Measurements from ENCODE around the gene TMEM69. TPM values are rescaled to one million over a fixed set of nuclear protein-coding genes. Genes with fewer than 3 reads are reported as not detected.

The TMEM69 gene
- polyA plus RNA-seq, 2 of the 4 experiments (the other 2 are of a cell fraction) = 22.7 to 50.8 TPM

GRCh38 chr1:45677751-45678245 lies 10.2 kb upstream of the TMEM69 start:
- ChIA-PET POLR2A (interaction anchor here (1.0 kb wide), 1 partner anchor 8 kb away, joined by 3 read pairs; the partner anchor contains the start of gene GPBP1L1), CTCF (no interaction called here)
- Histone ChIP-seq H3K27ac (no peak overlapping the region), H3K4me1 (peaks cover 62% of the 10 kb centered on the region), H3K4me3 (no peak overlapping the region), H3K4me2 (no peak overlapping the region), H3K9me3 (no peaks in the 10 kb centered on the region)
- TF ChIP-seq FOSB (CRISPR knock-in tag; IDR thresholded peaks at IDR 0.05) (no peak), EHF (CRISPR knock-in tag; IDR thresholded peaks at IDR 0.05) (no peak), CTCF (IDR thresholded peaks at IDR 0.05) (no peak), CHD4 (IDR thresholded peaks at IDR 0.05; ENCODE audit: borderline replicate concordance) (no peak), EHMT2 (IDR thresholded peaks at IDR 0.05; ENCODE audit: low read depth) (no peak), CBX8 (IDR thresholded peaks at IDR 0.05) (no peak), ZNF302 (CRISPR knock-in tag; IDR thresholded peaks at IDR 0.05) (no peak), RARB (CRISPR knock-in tag; IDR thresholded peaks at IDR 0.05) (no peak), POLR2AphosphoS2 (conservative IDR thresholded peaks at IDR 0.05; ENCODE audit: low read length) (no peak), ZC3H11A (IDR thresholded peaks at IDR 0.05) (no peak), POLR2A (IDR thresholded peaks at IDR 0.05; ENCODE audit: low read length) (no peak), JUNB (IDR thresholded peaks at IDR 0.05) (no peak), RNF2 (IDR thresholded peaks at IDR 0.05; ENCODE audit: borderline replicate concordance, low read depth) (no peak), HEYL (CRISPR knock-in tag; IDR thresholded peaks at IDR 0.05) (no peak), MAZ (IDR thresholded peaks at IDR 0.05; ENCODE audit: borderline replicate concordance, low read depth, low read length) (no peak), JUN (IDR thresholded peaks at IDR 0.05) (no peak), CEBPB (IDR thresholded peaks at IDR 0.05) (no peak)
- TF ChIP-seq, protein P1, sequence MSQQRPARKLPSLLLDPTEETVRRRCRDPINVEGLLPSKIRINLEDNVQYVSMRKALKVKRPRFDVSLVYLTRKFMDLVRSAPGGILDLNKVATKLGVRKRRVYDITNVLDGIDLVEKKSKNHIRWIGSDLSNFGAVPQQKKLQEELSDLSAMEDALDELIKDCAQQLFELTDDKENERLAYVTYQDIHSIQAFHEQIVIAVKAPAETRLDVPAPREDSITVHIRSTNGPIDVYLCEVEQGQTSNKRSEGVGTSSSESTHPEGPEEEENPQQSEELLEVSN (IDR thresholded peaks at IDR 0.05; ENCODE audit: borderline replicate concordance, low read depth) = no peak
- TF ChIP-seq, protein P2, sequence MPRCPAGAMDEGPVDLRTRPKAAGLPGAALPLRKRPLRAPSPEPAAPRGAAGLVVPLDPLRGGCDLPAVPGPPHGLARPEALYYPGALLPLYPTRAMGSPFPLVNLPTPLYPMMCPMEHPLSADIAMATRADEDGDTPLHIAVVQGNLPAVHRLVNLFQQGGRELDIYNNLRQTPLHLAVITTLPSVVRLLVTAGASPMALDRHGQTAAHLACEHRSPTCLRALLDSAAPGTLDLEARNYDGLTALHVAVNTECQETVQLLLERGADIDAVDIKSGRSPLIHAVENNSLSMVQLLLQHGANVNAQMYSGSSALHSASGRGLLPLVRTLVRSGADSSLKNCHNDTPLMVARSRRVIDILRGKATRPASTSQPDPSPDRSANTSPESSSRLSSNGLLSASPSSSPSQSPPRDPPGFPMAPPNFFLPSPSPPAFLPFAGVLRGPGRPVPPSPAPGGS (IDR thresholded peaks at IDR 0.05) = no peak
- 72% methylated on average over 3 of the region's 3 CpGs for WGBS (ENCODE audit: missing lambda C conversion rate)
- no peak for ATAC-seq
- FAIRE-seq = no peak
- DNase-seq (ENCODE audit: low read depth in 1 of 2, low spot score in 1 of 2) = no peak

- FAIRE-seq = no peak
- Histone ChIP-seq H3K4me3 (no peak overlapping the region), H3K9me3 (no peaks in the 10 kb centered on the region), H3K27ac (no peak overlapping the region), H3K4me1 (peaks cover 62% of the 10 kb centered on the region), H3K4me2 (no peak overlapping the region)
- TF ChIP-seq POLR2A (IDR thresholded peaks at IDR 0.05; ENCODE audit: low read length) (no peak), FOXS1 (CRISPR knock-in tag; IDR thresholded peaks at IDR 0.05) (no peak)
- no peak for DNase-seq (ENCODE audit: low read depth in 1 of 2, low spot score in 1 of 2)
- ATAC-seq = no peak
- ChIA-PET POLR2A (interaction anchor here (1.0 kb wide), 1 partner anchor 8 kb away, joined by 3 read pairs; the partner anchor contains the start of gene GPBP1L1), CTCF (no interaction called here)
These were observed 9.5 kb upstream of the TMEM69 start for GRCh38 chr1:45678489-45678888.

DNA sequence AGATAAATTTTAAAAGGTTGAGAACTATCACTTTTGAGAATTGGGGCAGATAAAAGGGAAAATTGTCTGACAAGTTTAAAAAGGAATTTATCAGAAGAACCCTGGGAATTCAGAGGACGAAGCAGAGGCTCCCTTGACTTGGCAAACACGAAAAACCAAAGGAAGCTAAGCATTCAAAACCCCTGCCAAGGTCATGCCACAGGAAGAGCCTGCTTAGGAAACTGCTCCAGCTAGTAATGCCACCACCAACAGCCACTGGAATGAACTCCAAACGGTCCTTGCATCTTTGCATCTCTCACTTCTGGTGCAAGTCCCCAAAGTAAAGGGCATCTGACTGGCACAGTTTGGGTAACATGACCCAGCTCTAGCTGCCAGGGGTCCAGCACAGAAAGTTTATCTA lies 8.9 kb upstream of the TMEM69 start:
- CTCF ChIA-PET = no interaction called here
- POLR2A ChIA-PET = no interaction called here
- Histone ChIP-seq H3K4me2 (peak overlapping the region; percentile 34; the same call in 1 of the 3 replicates), H3K4me1 (peaks cover 57% of the 10 kb centered on the region), H3K27ac (no peak overlapping the region), H3K4me3 (no peak overlapping the region), H3K9me3 (no peaks in the 10 kb centered on the region)
- DNase-seq (ENCODE audit: low read depth in 1 of 2, low spot score in 1 of 2) (no peak), ATAC-seq (no peak), FAIRE-seq (no peak)
- WGBS (ENCODE audit: missing lambda C conversion rate) = 33% methylated on average over 3 of the region's 3 CpGs
- TF ChIP-seq MYC (IDR thresholded peaks at IDR 0.05; ENCODE audit: borderline replicate concordance, low read length) (no peak), RFX5 (IDR thresholded peaks at IDR 0.05) (no peak), GATA3 (IDR thresholded peaks at IDR 0.05; ENCODE audit: borderline replicate concordance) (no peak), PHF8 (IDR thresholded peaks at IDR 0.05; ENCODE audit: borderline replicate concordance, low read depth) (no peak), NFE2L2 (conservative IDR thresholded peaks at IDR 0.05; ENCODE audit: low read length) (no peak), FOSB (CRISPR knock-in tag; IDR thresholded peaks at IDR 0.05) (no peak), TP53 (CRISPR knock-in tag; IDR thresholded peaks at IDR 0.05) (no peak), ESRRA (IDR thresholded peaks at IDR 0.05; ENCODE audit: borderline replicate concordance, low read length) (no peak)

Measured in A549 (cell line).